ENCODE results near the gene KMT2D.
A peak's percentile ranks its signal among the peaks of the same experiment; 100 is the strongest.

The KMT2D gene

GRCh38 chr12:49033611-49034285, 26.8 kb downstream of the KMT2D start:
- no peak for DNase-seq

GRCh38 chr12:49032679-49033447, 27.7 kb downstream of the KMT2D start:
- no peak for DNase-seq

- DNase-seq, result no peak
These were observed 28.3 kb downstream of the KMT2D start for GRCh38 chr12:49032276-49032675.

GRCh38 chr12:49031573-49032161, 28.9 kb downstream of the KMT2D start:
- DNase-seq, result no peak

GRCh38 chr12:49030714-49031572, 29.7 kb downstream of the KMT2D start:
- no peak for DNase-seq

- no peak for DNase-seq
These were observed 30.5 kb downstream of the KMT2D start for GRCh38 chr12:49030119-49030518.

GRCh38 chr12:49028666-49029275, 31.8 kb downstream of the KMT2D start:
- no peak for DNase-seq

- no peak for DNase-seq
These were observed 32.6 kb downstream of the KMT2D start for GRCh38 chr12:49027846-49028555.

GRCh38 chr12:49026678-49027480, 33.7 kb downstream of the KMT2D start:
- no peak for DNase-seq

- no peak for DNase-seq
These were observed 34.5 kb downstream of the KMT2D start for GRCh38 chr12:49026101-49026500.

- DNase-seq, result no peak
These were observed 35.1 kb downstream of the KMT2D start for GRCh38 chr12:49025463-49025862.

GRCh38 chr12:49024543-49024942, 36.1 kb downstream of the KMT2D start:
- DNase-seq, result no peak

GRCh38 chr12:49023812-49024211, 36.8 kb downstream of the KMT2D start:
- DNase-seq, result no peak

- DNase-seq, result no peak
These were observed 37.9 kb downstream of the KMT2D start for GRCh38 chr12:49022558-49023178.

- no peak for DNase-seq
These were observed 39.2 kb downstream of the KMT2D start for GRCh38 chr12:49021292-49021915.

GRCh38 chr12:49020441-49020840, 40.2 kb downstream of the KMT2D start:
- DNase-seq, result no peak

- peak; percentile 22 for DNase-seq
These were observed 40.9 kb downstream of the KMT2D start for GRCh38 chr12:49019443-49020324.

- no peak for DNase-seq
These were observed 41.5 kb downstream of the KMT2D start for GRCh38 chr12:49019120-49019430.
